Neural cell (in vitro differentiated cells): Measurements from ENCODE around the gene RAB11FIP4.

ENCODE experiments used
- EP300 ChIP-seq: fragments of 450-650 bp; conservative IDR thresholded peaks from 2 replicates; pipeline ENCODE4 v1.6.1; 2014; ENCODE audit warnings: antibody characterized with exemption, mild to moderate bottlenecking, moderate library complexity; ENCODE audit not compliant: poor library complexity, severe bottlenecking
- EZH2 ChIP-seq: fragments of 200-600, 300-800 bp; shearing (Covaris generic), sonication (generic); IDR thresholded peaks from 2 replicates; pipeline ENCODE4 v1.6.1; 2014; ENCODE audit warnings: antibody characterized with exemption, low read length, borderline replicate concordance, mild to moderate bottlenecking; ENCODE audit not compliant: insufficient read depth, poor library complexity, severe bottlenecking
- MXI1 ChIP-seq: fragments of 450-650 bp; conservative IDR thresholded peaks from 2 replicates; pipeline ENCODE4 v1.6.1; 2014; ENCODE audit warnings: antibody characterized with exemption, mild to moderate bottlenecking; ENCODE audit not compliant: poor library complexity, severe bottlenecking
- POLR2AphosphoS5 ChIP-seq: IDR thresholded peaks from 2 replicates; pipeline ENCODE4 v1.6.1; 2012
- RAD21 ChIP-seq: fragments of 450-650 bp; conservative IDR thresholded peaks from 2 replicates; pipeline ENCODE4 v1.6.1; 2014; ENCODE audit warnings: antibody characterized with exemption, mild to moderate bottlenecking, moderate library complexity
- SMC3 ChIP-seq: fragments of 450-650 bp; conservative IDR thresholded peaks from 2 replicates; pipeline ENCODE4 v1.6.1; 2014; ENCODE audit warnings: antibody characterized with exemption, mild to moderate bottlenecking, moderate library complexity; ENCODE audit not compliant: poor library complexity
- TAF1 ChIP-seq: IDR thresholded peaks from 2 replicates; pipeline ENCODE4 v1.6.1; 2012; ENCODE audit warnings: low read depth
- TF ChIP-seq, protein P1 (sequence below): fragments of 450-650 bp; IDR thresholded peaks from 2 replicates; pipeline ENCODE4 v1.5.1; 2014; ENCODE audit warnings: antibody characterized with exemption, mild to moderate bottlenecking, moderate library complexity; ENCODE audit not compliant: poor library complexity, severe bottlenecking
- TF ChIP-seq, protein P2 (sequence below): IDR thresholded peaks from 2 replicates; pipeline ENCODE4 v1.6.1; 2012; ENCODE audit warnings: borderline replicate concordance

DNA sequence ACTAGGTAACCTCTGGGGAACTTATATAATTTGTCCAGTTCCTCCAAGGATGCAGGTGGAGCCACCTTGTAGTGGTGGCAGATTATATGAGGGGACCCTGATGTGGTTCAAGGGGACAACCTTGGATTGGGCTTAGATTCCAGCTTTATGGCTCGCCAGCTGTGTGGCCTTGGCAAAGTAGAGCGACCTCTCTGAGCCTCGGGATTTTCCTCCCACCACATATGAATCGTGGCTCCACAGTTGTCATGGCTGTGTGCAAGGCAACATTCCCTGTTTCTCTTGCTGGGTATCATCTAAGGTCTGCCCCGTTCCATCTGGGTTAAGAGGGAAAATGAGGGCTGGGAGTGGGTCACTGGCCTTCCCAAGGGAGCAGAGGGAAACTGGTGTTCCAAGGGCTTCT, 104.6 kb downstream of the RAB11FIP4 start:
- TF ChIP-seq, protein P1, sequence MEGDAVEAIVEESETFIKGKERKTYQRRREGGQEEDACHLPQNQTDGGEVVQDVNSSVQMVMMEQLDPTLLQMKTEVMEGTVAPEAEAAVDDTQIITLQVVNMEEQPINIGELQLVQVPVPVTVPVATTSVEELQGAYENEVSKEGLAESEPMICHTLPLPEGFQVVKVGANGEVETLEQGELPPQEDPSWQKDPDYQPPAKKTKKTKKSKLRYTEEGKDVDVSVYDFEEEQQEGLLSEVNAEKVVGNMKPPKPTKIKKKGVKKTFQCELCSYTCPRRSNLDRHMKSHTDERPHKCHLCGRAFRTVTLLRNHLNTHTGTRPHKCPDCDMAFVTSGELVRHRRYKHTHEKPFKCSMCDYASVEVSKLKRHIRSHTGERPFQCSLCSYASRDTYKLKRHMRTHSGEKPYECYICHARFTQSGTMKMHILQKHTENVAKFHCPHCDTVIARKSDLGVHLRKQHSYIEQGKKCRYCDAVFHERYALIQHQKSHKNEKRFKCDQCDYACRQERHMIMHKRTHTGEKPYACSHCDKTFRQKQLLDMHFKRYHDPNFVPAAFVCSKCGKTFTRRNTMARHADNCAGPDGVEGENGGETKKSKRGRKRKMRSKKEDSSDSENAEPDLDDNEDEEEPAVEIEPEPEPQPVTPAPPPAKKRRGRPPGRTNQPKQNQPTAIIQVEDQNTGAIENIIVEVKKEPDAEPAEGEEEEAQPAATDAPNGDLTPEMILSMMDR: no peak
- TF ChIP-seq RAD21 (no peak), POLR2AphosphoS5 (no peak), EP300 (no peak), SMC3 (no peak), EZH2 (no peak), TAF1 (no peak), MXI1 (no peak)
- TF ChIP-seq, protein P2, sequence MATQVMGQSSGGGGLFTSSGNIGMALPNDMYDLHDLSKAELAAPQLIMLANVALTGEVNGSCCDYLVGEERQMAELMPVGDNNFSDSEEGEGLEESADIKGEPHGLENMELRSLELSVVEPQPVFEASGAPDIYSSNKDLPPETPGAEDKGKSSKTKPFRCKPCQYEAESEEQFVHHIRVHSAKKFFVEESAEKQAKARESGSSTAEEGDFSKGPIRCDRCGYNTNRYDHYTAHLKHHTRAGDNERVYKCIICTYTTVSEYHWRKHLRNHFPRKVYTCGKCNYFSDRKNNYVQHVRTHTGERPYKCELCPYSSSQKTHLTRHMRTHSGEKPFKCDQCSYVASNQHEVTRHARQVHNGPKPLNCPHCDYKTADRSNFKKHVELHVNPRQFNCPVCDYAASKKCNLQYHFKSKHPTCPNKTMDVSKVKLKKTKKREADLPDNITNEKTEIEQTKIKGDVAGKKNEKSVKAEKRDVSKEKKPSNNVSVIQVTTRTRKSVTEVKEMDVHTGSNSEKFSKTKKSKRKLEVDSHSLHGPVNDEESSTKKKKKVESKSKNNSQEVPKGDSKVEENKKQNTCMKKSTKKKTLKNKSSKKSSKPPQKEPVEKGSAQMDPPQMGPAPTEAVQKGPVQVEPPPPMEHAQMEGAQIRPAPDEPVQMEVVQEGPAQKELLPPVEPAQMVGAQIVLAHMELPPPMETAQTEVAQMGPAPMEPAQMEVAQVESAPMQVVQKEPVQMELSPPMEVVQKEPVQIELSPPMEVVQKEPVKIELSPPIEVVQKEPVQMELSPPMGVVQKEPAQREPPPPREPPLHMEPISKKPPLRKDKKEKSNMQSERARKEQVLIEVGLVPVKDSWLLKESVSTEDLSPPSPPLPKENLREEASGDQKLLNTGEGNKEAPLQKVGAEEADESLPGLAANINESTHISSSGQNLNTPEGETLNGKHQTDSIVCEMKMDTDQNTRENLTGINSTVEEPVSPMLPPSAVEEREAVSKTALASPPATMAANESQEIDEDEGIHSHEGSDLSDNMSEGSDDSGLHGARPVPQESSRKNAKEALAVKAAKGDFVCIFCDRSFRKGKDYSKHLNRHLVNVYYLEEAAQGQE: no peak
